ENCODE measurements around the gene PRELID3B. TPM values are rescaled to one million over a fixed set of nuclear protein-coding genes. Genes with fewer than 3 reads are reported as not detected.

Gene PRELID3B
- total RNA-seq, 2 donors from 2014 or later: 28.9 to 35.6 TPM

DNA sequence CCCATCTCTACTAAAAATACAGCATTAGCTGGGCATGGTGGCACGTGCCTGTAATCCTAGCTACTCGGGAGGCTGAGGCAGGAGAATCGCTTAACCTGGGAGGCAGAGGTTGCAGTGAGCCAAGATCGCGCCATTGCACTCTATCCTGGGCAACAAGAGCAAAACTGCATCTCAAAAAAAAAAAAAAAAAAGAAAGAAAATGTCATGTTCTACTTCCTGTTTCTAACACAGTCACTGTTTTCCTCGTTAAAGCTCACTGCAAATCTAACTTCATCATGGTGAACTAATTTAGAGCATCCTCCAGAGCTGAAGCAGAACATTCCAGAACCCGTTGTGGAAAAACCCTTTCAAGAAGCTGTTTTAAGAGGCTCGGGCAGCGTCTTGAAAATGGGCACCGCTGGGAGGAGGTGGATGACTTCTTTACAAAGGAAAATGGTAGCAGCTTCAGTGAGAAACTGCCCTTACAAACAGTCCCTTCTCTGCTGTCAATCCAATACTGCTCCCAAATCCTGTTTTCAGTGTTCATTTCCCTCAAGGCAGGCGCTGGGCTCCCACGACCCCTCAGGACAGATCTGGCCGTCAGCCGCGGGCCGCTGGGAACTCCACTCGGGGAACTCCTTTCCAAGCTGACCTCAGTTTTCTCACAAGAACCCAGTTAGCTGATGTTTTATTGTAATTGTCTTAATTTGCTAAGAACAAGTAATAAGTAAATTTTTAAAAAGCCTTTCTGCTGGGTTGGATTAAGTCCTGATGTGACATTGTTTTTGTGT, 48.0 kb downstream of the PRELID3B start:
- Histone ChIP-seq H3K27ac (no peak overlapping the region), H3K36me3 (peaks cover 2 to 21% of the 10 kb centered on the region in 2 donors), H3K9me3 (no peaks in the 10 kb centered on the region), H3K4me1 (replicated peaks) (no peaks in the 10 kb centered on the region), H3K27me3 (replicated peaks; ENCODE audit: insufficient read depth) (no peaks in the 10 kb centered on the region), H3K4me3 (no peak overlapping the region)
- DNase-seq (ENCODE audit: low spot score): no peak
- no peak for TF ChIP-seq POLR2AphosphoS5 (IDR thresholded peaks at IDR 0.05)
- TF ChIP-seq, protein P1, sequence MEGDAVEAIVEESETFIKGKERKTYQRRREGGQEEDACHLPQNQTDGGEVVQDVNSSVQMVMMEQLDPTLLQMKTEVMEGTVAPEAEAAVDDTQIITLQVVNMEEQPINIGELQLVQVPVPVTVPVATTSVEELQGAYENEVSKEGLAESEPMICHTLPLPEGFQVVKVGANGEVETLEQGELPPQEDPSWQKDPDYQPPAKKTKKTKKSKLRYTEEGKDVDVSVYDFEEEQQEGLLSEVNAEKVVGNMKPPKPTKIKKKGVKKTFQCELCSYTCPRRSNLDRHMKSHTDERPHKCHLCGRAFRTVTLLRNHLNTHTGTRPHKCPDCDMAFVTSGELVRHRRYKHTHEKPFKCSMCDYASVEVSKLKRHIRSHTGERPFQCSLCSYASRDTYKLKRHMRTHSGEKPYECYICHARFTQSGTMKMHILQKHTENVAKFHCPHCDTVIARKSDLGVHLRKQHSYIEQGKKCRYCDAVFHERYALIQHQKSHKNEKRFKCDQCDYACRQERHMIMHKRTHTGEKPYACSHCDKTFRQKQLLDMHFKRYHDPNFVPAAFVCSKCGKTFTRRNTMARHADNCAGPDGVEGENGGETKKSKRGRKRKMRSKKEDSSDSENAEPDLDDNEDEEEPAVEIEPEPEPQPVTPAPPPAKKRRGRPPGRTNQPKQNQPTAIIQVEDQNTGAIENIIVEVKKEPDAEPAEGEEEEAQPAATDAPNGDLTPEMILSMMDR (IDR thresholded peaks at IDR 0.05): no peak
- TF ChIP-seq POLR2A (IDR thresholded peaks at IDR 0.05): no peak
- intact Hi-C loops (cut with DNase I): no loop called here
- WGBS: 87% methylated on average over 17 of the region's 17 CpGs

DNA sequence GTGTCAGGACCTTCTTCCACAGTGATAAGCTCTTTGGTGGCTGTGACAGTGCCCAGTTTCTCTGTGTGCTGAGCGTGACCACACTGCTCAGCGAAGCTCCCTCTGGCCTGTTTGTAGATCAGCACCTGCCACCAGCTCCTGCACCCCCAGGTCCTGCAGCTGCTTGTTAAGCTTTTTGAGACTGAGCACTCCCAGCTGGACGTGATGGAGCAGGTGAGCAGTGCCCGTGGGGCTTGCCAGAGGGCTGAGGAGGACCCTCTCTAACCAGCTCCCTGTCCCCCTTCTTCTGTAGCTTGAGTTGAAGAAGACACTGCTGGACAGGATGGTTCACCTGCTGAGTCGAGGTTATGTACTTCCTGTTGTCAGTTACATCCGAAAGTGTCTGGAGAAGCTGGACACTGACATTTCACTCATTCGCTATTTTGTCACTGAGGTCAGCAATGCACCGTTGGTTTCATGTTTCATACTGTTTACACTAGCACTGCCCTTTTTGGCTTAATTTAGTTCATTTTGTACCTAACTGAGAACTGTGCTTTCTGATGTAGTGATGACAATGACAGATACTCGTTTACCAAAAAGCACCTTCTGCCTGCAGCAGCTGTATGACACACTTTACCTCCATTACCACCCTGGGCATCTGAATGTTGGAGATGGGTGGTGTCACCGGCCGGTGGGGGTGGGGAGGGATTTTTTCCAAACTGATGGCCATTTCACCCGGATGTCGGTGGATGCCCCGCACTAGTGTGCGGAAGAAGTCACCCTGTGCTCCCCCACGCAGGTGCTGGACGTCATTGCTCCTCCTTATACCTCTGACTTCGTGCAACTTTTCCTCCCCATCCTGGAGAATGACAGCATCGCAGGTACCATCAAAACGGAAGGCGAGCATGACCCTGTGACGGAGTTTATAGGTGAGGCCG, 49.0 kb downstream of the PRELID3B start:
- WGBS: 70% methylated on average over 23 of the region's 23 CpGs

DNA sequence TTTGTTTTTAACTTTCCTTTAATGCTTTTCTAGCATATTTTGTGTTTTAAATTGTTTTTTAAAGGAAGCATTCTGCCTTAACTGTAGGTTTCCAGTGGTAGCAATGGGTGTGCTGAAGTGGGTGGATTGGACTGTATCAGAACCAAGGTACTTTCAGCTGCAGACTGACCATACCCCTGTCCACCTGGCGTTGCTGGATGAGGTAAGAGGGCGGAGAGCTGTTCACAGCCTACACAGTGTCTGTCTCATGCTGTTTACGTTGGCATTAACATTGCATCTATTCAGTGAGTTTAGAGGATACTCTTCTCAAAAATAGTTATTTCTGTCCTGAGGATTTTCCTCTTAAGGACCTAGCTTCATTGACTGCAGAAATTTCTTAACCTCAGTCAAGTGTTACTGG, 49.7 kb downstream of the PRELID3B start:
- no peaks in the 10 kb centered on the region for H3K9me3 ChIP-seq
- intact Hi-C loops (cut with DNase I): no loop called here
- no peaks in the 10 kb centered on the region for H3K27me3 ChIP-seq (replicated peaks; ENCODE audit: insufficient read depth)
- H3K4me3 ChIP-seq: no peak overlapping the region
- H3K4me1 ChIP-seq (replicated peaks): no peaks in the 10 kb centered on the region
- no peak overlapping the region for H3K27ac ChIP-seq
- DNase-seq (ENCODE audit: low spot score): no peak
- 71% methylated on average over 3 of the region's 3 CpGs for WGBS
- TF ChIP-seq, protein P1 (IDR thresholded peaks at IDR 0.05): no peak
- TF ChIP-seq POLR2AphosphoS5 (IDR thresholded peaks at IDR 0.05): no peak
- no peak for TF ChIP-seq POLR2A (IDR thresholded peaks at IDR 0.05)
- H3K36me3 ChIP-seq: peaks cover 6 to 32% of the 10 kb centered on the region in 2 donors

More for the DNA sequence above, 49.0 kb downstream of the PRELID3B start:
- TF ChIP-seq POLR2AphosphoS5 (IDR thresholded peaks at IDR 0.05) (no peak), POLR2A (IDR thresholded peaks at IDR 0.05) (no peak)
- Histone ChIP-seq H3K27ac (no peak overlapping the region), H3K4me3 (no peak overlapping the region), H3K36me3 (peaks cover under 1 to 26% of the 10 kb centered on the region in 2 donors), H3K9me3 (no peaks in the 10 kb centered on the region), H3K4me1 (replicated peaks) (no peaks in the 10 kb centered on the region), H3K27me3 (replicated peaks; ENCODE audit: insufficient read depth) (no peaks in the 10 kb centered on the region)
- intact Hi-C loops (cut with DNase I): no loop called here
- DNase-seq (ENCODE audit: low spot score): no peak

DNA sequence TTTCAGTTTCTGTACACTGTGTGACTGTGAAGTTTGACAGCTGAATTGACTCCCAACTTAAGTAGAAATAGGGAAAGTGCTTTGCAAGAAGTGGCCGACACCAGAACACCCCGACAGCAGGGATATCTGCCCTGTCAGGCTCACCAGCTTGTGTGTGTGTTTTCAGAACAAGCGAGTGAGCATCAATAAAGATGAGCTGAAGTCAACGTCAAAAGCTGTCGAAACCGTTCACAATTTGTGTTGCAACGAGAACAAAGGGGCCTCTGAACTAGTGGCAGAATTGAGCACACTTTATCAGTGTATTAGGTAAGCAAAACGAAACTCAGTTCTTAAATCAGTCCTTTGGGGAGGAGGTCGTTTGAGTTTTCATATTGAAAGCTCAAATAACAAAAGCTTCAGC, 50.9 kb downstream of the PRELID3B start:
- H3K27ac ChIP-seq: no peak overlapping the region
- no peaks in the 10 kb centered on the region for H3K4me1 ChIP-seq (replicated peaks)
- intact Hi-C loops (cut with DNase I): no loop called here
- no peak for TF ChIP-seq POLR2A (IDR thresholded peaks at IDR 0.05)
- TF ChIP-seq, protein P1 (IDR thresholded peaks at IDR 0.05): no peak
- TF ChIP-seq POLR2AphosphoS5 (IDR thresholded peaks at IDR 0.05): no peak
- WGBS: 77% methylated on average over 9 of the region's 9 CpGs
- H3K9me3 ChIP-seq: no peaks in the 10 kb centered on the region
- no peaks in the 10 kb centered on the region for H3K27me3 ChIP-seq (replicated peaks; ENCODE audit: insufficient read depth)
- peaks cover 9 to 36% of the 10 kb centered on the region in 2 donors for H3K36me3 ChIP-seq
- DNase-seq (ENCODE audit: low spot score): no peak
- no peak overlapping the region for H3K4me3 ChIP-seq

Data from prostate gland (tissue), 2 donors.